Right lobe of liver (tissue), 4 donors: ENCODE measurements around the gene CHPT1.
A peak's percentile ranks its signal among the peaks of the same experiment; 100 is the strongest.

Experiments
- CTCF ChIP-seq, 4 donors: fragments of 200-600 bp in 3 of 4; fragments of 450-650 bp in 1 of 4; IDR thresholded peaks; one replicate each; pipeline versions ENCODE4 v1.5.1 to v1.8.0; 2016 to 2022; ENCODE audit warnings: antibody characterized with exemption in 4 of 4, mild to moderate bottlenecking in 2 of 4
- POLR2A ChIP-seq: fragments of 450-650 bp; IDR thresholded peaks from one replicate; pipeline ENCODE4 v1.6.1; 2017; ENCODE audit warnings: antibody characterized with exemption, mild to moderate bottlenecking
- donor health status: DM: no; HTN: no; CAD: no.
- donor health status: DM: no; HTN: no; CAD: no.
- donor health status: DM: no; HTN: yes; CAD: no.

GRCh38 chr12:101697930-101698799, 725 bp downstream of the CHPT1 start:
- no peak for TF ChIP-seq CTCF (IDR thresholded peaks at IDR 0.05)
- TF ChIP-seq POLR2A, result peak; percentile 53
